Spinal cord (tissue), 10 donors: Measurements from ENCODE around the gene ZNF469. TPM values are rescaled to one million over a fixed set of nuclear protein-coding genes. Genes with fewer than 3 reads are reported as not detected.

Source experiments
- DNase-seq, 6 donors: peaks; one replicate each; pipeline versions ENCODE4 v3.0.0 to v3.0.0-alpha.2; 2013 to 2015; ENCODE audit warnings: low spot score in 6 of 6, low read depth in 4 of 6
- H3K27ac ChIP-seq: one replicate; pipeline ENCODE4 v1.5.1; 2013; ENCODE audit warnings: low read depth, low read length, control low read depth
- H3K27me3 ChIP-seq: one replicate; pipeline ENCODE4 v1.6.1; 2013; ENCODE audit warnings: low read length; ENCODE audit not compliant: control insufficient read depth, insufficient read depth
- H3K36me3 ChIP-seq: one replicate; pipeline ENCODE4 v1.6.1; 2013; ENCODE audit warnings: low read length; ENCODE audit not compliant: control insufficient read depth, insufficient read depth
- H3K4me1 ChIP-seq: one replicate; pipeline ENCODE4 v1.6.1; 2013; ENCODE audit warnings: low read length; ENCODE audit not compliant: control insufficient read depth, insufficient read depth
- H3K4me3 ChIP-seq: one replicate; pipeline ENCODE4 v1.5.1; 2013; ENCODE audit warnings: low read depth, low read length, control low read depth
- H3K9me3 ChIP-seq: one replicate; pipeline ENCODE4 v1.6.1; 2013; ENCODE audit warnings: low read length; ENCODE audit not compliant: control insufficient read depth, insufficient read depth
- WGBS: methylation state at CpG from one replicate; pipeline ENCODE4 v1.1.5; 2013; ENCODE audit warnings: missing lambda C conversion rate; ENCODE audit not compliant: insufficient coverage; 5-methylcytosine and 5-hydroxymethylcytosine counted together
- polyA plus RNA-seq, 2 donors: library from polyadenylated mRNA; unstranded; fragments of 120-200 nt; gene quantifications; one replicate each; pipeline ENCODE4 v1.2.1, GENCODE V29; 2013; ENCODE audit not compliant: insufficient read length in 2 of 2
- total RNA-seq, 2 donors: library from RNA; depleted of rRNA in 1 of 2; stranded (reverse); fragments of 120-200 nt in 1 of 2; fragments of >200 nt in 1 of 2; gene quantifications; one replicate each; pipeline versions ENCODE4 v1.2.3 to v1.2.4, GENCODE V29; 2013 to 2014
- donor health status: healthy.

Gene ZNF469
- total and polyA plus RNA-seq, 4 donors, result 3.2 to 11.1 (median 5.8) TPM

DNA sequence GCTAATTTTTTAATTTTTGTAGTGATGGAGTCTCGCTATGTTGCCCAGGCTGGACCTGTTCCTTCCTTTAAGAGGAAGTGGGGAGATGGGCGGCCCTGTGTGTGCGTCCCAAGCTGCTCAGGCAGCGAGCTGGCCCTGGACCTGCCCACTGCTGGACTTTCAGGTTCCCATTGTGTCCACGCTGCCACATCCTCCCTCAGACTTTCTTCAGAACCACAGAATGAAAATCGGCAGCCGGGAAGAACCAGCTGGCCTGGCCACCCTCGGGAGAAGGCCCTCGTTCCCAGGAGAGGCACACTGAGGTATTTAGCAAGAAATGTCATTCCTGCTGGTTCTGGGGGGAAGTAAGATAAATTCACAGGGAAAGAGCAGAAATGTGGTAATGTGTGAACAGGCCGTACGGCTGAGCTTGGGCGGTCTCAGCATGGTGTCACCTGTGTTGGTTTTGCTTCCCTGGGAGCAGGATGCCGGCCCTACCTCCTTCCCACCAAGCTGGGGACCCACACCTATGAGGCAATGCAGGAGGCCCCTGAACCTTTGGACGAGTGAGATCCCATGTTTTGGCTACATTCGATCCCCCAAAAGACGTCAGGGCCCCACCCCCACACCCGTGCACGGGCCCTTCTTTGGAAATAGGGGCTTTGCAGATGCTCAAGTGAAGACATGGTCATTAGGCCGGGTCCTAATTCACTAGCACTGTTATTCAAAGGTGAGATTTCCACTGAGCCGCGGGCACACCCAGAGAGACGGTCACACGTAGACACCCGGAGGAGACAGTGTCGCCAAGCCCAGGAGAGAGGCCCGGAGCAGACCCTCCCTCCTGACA lies 35.9 kb upstream of the ZNF469 start:
- Histone ChIP-seq H3K9me3 (no peaks in the 10 kb centered on the region), H3K4me3 (no peak overlapping the region), H3K4me1 (peaks cover 3% of the 10 kb centered on the region), H3K36me3 (no peaks in the 10 kb centered on the region), H3K27ac (no peak overlapping the region), H3K27me3 (no peaks in the 10 kb centered on the region)
- WGBS, result 91% methylated on average over 23 of the region's 26 CpGs
- no peak for DNase-seq

DNA sequence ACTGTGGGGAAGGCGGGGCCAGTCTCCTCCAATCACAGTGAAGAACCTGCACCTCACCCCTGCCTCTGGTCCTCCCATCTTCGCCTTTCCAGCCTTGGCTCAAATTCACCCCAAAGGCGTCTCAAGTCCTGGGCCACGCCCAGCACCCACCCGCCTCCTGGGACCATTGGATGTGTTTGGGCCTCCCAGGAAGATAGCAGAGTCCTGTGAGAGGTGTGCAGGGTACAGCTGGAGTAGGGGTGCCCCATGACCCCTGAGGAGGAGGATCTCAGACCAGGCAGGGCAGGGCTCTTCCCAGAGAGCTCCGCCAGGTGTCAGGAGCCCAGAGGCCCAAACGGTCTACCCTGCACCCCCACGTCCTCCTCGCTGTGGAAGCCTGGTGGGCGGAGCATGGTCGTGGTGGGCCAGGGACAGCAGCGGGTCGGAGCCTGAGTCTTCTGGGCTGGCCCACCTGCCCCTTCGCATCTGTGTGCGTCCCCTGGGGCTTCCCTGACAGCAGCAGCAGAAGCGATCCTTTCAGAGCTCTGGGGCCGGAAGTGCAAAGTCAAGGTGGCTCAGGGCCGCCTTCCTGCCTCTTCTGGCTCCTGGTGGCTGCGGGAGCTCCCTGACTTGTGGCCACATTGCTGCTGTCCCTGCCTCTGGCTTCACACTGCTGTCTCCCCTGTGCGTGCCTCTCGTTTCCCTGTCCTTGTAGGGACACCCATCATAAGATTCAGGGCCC lies 34.9 kb upstream of the ZNF469 start:
- Histone ChIP-seq H3K4me3 (no peak overlapping the region), H3K9me3 (no peaks in the 10 kb centered on the region), H3K27me3 (no peaks in the 10 kb centered on the region), H3K4me1 (peaks cover 3% of the 10 kb centered on the region), H3K36me3 (no peaks in the 10 kb centered on the region), H3K27ac (no peak overlapping the region)
- no peak for DNase-seq
- 91% methylated on average over 18 of the region's 21 CpGs for WGBS

DNA sequence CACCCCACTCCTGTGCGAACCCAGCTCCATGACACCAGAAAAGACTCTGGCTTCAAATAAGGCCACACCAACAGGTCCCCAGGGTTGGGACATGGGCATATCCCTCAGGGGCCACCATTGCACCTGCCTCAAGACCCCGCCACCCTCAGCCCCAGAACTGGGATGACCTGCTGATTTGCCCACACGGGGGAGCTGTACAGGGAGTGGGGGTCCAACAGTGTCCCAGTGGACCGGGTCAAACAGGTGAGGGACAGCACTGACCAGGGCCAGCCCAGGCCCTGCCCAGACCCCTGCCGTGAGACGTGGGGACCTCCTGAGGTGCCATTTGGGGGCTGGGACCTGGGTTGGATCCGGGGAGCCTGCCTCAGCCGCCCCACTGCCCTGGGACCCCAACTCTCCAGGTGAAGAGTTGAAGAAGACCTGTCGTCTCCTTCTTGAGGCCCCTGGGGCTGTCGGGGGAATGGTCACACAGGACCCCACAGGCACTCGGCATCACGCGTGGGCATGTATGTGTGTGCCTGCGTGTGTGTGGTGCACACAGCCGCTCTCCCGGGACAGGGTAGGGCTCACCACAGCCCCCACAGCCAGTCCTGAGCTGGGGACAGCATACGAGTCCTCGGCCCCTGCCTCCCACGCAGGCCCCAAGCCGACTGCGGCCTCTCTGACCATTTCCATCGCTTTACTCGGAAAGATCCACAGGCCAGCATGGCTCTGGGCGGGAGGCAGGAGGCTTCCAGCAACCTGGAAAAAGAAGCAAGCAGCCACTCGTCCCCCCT lies 34.2 kb upstream of the ZNF469 start:
- no peaks in the 10 kb centered on the region for H3K9me3 ChIP-seq

DNA sequence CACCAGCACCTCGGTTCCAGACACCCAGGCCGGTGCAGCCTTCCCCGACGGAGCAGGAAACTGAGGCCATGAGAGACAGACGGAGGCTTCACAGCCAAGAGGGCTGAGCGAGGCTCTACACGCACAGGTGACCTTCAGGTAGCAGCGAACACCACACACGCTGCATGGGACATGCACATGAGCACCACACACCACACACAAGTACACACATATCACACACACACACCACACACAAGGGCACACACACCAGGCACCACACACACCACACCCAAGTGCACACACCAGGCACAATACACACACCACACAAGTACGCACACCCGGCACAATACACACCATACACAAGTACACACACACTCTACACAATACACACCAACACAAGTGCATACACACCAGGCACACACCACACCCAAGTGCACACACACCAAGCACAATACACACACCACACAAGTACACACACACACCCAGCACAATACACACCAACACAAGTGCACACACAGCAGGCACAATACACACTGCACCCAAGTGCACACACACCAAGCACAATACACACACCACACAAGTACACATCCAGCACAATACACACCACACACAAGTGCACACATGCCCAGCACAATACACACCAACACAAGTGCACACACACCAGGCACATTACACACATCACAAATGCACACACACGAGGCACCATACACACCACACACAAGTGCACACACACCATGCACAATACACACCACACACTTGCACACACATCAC lies 33.4 kb upstream of the ZNF469 start:
- Histone ChIP-seq H3K4me3 (no peak overlapping the region), H3K27me3 (no peaks in the 10 kb centered on the region), H3K9me3 (no peaks in the 10 kb centered on the region), H3K36me3 (no peaks in the 10 kb centered on the region), H3K27ac (no peak overlapping the region), H3K4me1 (peaks cover 6% of the 10 kb centered on the region)
- WGBS, result 85% methylated on average over 11 of the region's 12 CpGs
- DNase-seq, result no peak

More for the DNA sequence above, 34.2 kb upstream of the ZNF469 start:
- no peaks in the 10 kb centered on the region for H3K36me3 ChIP-seq
- no peak for DNase-seq
- H3K27ac ChIP-seq, result no peak overlapping the region
- H3K27me3 ChIP-seq, result no peaks in the 10 kb centered on the region
- 93% methylated on average over 23 of the region's 25 CpGs for WGBS
- H3K4me1 ChIP-seq, result peaks cover 3% of the 10 kb centered on the region
- no peak overlapping the region for H3K4me3 ChIP-seq

DNA sequence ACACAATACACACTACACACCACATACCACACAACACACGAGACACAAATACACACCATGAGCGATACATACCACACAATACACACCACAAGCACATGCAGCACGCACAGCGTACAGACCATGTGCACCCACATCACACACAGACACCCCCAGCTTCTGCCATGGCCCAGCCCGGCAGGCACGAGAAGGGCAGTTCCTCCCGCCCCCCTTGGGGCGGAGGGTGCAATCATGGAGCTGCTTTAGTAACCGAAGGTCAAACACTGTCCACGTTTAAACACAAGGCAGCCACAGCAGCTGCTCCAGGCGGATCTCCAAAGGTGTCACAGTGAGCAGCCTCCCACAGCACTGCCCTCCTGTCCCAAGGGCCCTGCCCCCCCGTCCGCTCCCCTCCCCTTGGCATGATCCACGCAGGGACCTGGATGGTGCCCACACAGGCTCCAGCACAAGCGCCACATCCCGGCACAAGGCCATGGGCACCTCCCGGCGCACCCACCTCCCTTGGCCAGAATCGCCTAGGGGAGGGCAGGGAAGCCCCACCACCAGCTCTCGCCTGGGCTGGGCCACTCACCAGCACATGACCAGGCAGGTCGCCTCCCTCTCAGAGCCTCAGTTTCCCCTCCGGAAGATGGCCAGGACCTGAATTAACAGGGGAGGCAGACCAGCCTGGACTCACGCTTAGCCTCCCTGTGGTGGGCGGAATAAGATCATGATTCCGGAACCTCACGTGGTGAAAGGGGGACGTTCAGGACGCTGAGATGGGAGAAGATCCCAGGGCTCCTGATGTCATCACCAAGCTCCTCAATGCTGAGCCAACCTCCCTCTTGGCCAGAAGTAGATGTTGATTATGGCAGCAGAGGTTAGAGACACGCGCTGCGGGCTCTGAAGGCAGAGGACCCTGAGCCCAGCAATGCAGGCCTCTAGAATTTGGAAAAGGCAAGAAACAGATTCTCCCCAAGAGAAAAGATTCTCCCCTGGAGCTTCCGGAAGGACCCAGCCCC lies 32.6 kb upstream of the ZNF469 start:
- Histone ChIP-seq H3K4me3 (no peak overlapping the region), H3K4me1 (peaks cover 8% of the 10 kb centered on the region), H3K36me3 (no peaks in the 10 kb centered on the region), H3K27me3 (no peaks in the 10 kb centered on the region), H3K27ac (no peak overlapping the region), H3K9me3 (no peaks in the 10 kb centered on the region)
- DNase-seq, result no peak
- WGBS, result 90% methylated on average over 27 of the region's 32 CpGs

DNA sequence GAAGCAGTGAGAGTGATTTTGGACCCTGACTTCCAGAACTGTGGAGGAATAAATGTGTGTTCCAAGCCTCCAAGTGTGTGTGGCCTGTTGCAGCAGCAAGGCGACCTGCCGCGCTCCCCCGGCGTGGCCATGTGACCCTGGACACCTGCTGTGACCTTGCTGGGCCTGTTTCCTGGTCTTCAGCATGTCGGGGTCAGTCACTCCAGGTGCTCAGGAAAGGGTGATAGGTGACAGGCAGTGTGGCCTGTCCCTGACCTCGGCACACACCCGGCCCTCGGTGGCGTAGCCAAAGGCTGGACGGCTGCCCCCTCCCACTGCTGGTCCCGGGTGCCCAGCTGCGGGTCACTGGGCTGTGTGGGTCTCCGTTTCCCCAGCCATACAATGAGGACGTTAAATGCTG lies 31.8 kb upstream of the ZNF469 start:
- H3K27me3 ChIP-seq, result no peaks in the 10 kb centered on the region
- no peak for DNase-seq
- H3K4me3 ChIP-seq, result no peak overlapping the region
- H3K9me3 ChIP-seq, result no peaks in the 10 kb centered on the region
- no peaks in the 10 kb centered on the region for H3K36me3 ChIP-seq
- peaks cover 15% of the 10 kb centered on the region for H3K4me1 ChIP-seq
- no peak overlapping the region for H3K27ac ChIP-seq
- 77% methylated on average over 12 of the region's 15 CpGs for WGBS

DNA sequence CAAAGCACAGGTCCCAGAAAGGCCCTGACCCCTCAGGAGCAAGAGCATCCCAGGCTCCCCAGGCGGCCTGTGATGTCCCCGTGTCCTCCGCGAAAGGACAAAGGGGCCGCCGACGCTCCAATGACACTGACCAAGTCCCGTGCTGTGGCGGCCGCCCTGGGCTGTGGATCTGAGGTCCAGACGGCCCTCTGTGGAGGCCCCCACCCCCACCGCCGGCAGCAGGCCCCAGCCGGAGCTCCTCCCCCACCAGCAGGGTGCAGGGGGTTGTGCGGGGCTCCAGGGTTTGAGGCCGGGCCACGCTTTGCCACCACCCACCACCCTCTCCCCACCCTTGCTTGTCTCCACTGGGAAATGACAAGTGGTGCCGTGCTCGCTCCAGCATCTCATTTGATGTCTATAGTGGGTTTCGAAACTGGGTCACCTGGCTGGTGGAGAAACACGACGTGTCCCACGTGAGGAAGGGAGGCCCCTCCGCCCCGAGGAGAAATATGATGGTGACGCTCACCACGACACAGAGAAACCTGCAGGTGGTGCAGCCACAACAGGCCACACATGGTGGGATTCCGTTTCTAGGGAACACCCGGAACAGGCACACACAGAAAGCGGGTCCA lies 31.2 kb upstream of the ZNF469 start:
- H3K27me3 ChIP-seq, result no peaks in the 10 kb centered on the region

More for the DNA sequence above, 31.2 kb upstream of the ZNF469 start:
- Histone ChIP-seq H3K36me3 (no peaks in the 10 kb centered on the region), H3K4me1 (peaks cover 21% of the 10 kb centered on the region), H3K4me3 (no peak overlapping the region), H3K27ac (no peak overlapping the region), H3K9me3 (no peaks in the 10 kb centered on the region)
- WGBS, result 63% methylated on average over 24 of the region's 30 CpGs
- DNase-seq, result no peak
